NCI-H2227 (cell line): Measurements from ENCODE around the gene BAD.
"Not testable (repeated sequence)": the region's sequence is repeated elsewhere in the genome, so short reads cannot be mapped to it uniquely, and the experiment has no call there.

ENCODE experiments used
- DNase-seq: peaks from one replicate; lab custom pipeline; 2025; ENCODE audit not compliant: unreplicated experiment; lab: John Stamatoyannopoulos, UW

BAD gene

DNA sequence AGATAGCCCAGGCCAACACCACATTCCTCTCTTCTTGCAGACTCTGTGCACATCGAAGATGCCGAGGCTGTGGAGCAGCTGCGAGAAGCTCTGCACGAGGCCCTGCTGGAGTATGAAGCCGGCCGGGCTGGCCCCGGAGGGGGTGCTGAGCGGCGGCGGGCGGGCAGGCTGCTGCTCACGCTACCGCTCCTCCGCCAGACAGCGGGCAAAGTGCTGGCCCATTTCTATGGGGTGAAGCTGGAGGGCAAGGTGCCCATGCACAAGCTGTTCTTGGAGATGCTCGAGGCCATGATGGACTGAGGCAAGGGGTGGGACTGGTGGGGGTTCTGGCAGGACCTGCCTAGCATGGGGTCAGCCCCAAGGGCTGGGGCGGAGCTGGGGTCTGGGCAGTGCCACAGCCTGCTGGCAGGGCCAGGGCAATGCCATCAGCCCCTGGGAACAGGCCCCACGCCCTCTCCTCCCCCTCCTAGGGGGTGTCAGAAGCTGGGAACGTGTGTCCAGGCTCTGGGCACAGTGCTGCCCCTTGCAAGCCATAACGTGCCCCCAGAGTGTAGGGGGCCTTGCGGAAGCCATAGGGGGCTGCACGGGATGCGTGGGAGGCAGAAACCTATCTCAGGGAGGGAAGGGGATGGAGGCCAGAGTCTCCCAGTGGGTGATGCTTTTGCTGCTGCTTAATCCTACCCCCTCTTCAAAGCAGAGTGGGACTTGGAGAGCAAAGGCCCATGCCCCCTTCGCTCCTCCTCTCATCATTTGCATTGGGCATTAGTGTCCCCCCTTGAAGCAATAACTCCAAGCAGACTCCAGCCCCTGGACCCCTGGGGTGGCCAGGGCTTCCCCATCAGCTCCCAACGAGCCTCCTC is 31.4 kb upstream of the BAD start:
- not testable (repeated sequence) for DNase-seq

- DNase-seq: no peak
Measured at GRCh38 chr11:64314805-64315561, 30.5 kb upstream of the BAD start.

DNA sequence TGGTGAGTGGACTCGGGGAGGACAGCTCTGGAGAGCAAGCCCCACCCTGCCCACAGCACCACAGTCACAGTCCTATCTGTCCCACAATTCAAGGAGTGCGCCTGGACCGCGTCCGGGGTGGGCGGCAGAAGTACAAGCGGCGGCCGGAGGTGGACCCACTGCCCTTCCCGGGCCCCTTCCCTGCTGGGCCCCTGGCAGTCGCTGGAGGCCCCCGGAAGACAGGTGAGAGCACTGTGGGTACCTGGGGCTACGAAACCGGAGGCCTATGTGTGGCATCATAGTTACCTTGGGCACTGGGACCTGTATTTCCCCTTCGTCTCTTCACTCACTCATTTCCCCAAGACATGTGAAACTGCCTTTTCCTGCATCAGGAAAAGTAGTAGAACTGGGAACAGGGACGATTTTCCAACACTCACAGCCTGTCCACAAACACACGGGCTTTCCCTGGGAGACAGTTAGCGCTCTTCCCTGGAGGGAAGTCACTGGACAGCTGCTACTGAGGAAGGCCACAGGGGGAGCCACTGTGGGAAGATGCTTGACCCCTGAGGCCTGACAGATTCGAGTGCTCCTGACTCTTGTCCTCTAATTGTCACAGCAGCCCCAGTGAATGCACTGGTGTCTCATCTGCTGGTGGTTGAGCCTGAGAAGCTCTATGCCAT is 29.8 kb upstream of the BAD start:
- DNase-seq: no peak

GRCh38 chr11:64313491-64314145 is 29.2 kb upstream of the BAD start:
- DNase-seq: peak; percentile 26

DNA sequence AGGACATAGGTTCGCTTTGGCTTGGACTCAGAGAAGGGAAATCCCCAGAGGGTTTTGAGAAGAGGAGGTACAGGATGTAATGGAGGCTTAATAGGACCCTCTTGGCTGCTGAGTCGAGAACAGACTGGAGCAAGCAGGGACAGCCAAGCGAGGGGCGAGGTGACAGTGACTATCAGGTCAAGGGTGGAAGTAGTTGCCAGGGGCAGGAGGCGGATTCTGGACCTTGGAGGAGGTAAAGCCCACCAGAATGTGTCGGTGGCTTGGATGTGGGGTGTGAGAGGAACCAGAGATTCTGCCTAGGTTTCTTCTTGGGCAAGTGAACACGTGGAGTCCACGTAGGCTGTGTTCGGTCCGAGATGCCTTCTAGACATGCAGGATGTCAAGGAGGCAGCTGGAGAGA is 28.5 kb upstream of the BAD start:
- DNase-seq: no peak

DNA sequence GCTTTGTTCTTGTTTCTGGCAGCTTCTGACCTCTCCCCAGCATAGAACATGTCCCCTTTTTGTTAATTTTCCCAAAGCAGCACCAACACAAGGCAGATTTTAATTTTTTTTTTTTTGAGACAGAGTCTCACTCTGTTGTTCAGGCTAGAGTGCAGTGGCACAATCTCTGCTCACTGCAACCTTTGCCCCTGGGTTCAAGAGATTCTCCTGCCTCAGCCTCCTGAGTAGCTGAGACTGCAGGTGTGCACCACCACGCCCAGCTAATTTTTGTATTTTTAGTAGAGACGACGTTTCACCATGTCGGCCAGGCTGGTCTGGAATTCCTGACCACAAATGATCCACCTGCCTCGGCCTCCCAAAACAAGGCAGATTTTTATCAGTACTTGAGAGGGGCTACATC is 23.3 kb upstream of the BAD start:
- DNase-seq: not testable (repeated sequence)

DNA sequence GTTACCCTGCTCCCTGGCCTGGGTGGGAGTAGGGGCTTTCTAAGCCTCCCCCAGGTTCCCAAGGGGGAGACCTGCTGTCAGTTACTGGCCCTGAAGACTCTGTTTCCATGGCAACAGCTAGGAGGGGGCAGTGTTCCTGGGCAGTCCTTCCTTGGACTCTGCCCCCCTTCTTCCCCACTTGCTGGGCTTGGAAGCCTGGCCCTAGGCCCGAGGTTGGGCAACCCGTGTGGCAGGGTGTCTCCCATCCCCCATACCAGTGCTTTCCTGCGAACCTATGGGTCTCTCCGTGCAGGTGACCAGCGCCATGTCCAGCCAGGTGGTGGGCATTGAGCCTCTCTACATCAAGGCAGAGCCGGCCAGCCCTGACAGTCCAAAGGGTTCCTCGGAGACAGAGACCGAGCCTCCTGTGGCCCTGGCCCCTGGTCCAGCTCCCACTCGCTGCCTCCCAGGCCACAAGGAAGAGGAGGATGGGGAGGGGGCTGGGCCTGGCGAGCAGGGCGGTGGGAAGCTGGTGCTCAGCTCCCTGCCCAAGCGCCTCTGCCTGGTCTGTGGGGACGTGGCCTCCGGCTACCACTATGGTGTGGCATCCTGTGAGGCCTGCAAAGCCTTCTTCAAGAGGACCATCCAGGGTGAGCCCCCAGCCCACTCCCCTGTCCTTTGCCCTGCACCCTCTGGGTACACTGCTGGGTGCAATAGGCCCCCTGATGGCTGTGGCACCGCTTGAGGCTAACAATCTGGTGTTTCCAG is 22.6 kb upstream of the BAD start:
- peak; percentile 64 for DNase-seq

DNA sequence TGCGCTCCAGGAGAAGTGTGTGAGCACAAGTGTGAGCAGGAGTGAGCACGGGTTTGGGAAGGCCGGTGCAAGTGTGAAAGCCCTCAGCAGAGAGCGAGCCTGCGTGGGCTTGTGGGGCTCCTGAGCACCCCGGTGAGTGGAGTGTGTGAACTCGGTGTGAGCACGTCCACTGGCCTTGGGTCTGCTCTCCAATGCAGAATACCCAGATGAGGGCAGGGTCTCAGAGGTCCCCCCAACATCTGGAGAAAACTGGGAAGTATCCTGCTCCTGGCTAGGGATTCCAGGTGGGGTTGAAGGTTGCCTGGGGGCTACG is 22.1 kb upstream of the BAD start:
- no peak for DNase-seq

DNA sequence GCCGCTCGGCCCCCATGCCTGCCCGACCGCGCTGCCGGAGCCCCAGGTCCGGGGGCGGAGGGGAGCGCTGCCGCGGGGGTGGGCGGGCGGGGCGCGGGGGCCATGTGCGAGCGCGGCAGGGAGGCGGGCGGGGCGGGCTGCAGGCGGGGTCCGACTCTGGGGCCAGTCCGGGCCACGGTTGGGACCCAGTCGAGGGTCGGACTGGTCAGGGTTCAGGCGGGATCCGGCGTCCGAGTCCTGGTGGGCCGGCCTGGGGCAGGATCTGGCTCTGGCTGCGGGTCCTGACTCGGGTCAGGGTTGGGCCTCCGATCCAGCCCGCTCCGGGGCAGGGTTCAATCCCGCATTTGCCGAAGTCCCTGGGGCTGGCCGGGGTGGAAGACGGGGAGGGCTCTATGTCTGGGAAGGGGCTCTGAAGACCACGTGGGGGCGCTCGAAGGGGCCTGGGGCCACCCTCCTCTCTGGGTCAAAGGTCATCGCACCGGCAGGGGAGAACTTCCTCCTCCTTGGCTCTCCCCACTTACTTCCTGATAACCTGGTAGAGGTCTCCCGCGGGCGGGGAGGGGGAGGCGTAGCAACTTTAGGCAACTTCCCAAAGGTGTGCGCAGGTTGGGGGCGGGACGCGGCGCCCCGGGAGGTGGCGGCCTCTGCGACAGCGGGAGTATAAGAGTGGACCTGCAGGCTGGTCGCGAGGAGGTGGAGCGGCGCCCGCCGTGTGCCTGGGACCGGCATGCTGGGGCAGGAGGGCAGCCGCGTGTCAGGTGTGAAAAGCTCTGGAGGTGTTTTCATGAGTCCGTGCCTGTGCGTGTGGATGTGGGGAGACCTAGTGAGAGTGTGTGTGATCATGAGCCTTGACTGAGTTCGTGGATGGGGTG is 21.5 kb upstream of the BAD start:
- DNase-seq: peak; percentile 66

- DNase-seq: peak; percentile 100
Measured at GRCh38 chr11:64305075-64305690, 20.7 kb upstream of the BAD start, which contains the start of gene ESRRA. Gene ESRRA, plus strand, starts transcription at chr11:64305524. Its CDS starts 1,656 bp downstream, at chr11:64307180.

DNA sequence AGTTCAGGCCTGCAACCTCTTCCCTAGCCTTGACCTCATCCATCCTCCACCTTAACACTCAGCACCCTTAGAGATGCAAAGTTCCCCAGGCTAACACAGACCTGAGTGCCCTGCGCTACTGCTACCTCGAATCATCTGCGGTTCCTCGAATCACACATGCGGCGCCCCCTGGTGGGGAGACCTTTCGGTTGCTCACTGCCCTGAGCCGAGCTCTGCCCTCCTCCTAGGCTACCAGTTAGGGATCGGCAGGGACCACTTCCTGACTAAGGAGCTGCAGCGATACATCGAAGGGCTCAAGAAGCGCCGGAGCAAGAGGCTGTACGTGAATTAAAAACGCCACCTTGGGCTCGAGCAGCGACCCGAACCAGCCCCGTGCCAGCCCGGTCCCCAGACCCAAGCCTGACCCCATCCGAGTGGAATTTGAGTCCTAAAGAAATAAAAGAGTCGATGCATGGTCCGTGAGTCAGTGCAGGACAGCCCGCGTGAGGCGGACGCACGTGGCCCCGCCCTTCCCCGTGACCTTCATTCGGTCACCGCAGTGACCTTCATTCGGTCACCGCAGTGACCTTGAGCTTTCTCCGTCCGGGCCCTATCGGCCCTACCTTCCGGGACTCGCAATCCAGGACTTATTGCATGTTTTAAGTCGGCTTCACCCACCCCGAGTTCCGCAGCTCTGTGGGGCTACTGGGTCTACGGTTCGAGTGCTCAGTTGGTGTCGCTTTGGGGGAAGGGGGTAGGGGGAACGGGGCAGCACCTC is 20.0 kb upstream of the BAD start:
- DNase-seq: peak; percentile 92

- DNase-seq: no peak
Measured at GRCh38 chr11:64304032-64304315, 19.5 kb upstream of the BAD start.

DNA sequence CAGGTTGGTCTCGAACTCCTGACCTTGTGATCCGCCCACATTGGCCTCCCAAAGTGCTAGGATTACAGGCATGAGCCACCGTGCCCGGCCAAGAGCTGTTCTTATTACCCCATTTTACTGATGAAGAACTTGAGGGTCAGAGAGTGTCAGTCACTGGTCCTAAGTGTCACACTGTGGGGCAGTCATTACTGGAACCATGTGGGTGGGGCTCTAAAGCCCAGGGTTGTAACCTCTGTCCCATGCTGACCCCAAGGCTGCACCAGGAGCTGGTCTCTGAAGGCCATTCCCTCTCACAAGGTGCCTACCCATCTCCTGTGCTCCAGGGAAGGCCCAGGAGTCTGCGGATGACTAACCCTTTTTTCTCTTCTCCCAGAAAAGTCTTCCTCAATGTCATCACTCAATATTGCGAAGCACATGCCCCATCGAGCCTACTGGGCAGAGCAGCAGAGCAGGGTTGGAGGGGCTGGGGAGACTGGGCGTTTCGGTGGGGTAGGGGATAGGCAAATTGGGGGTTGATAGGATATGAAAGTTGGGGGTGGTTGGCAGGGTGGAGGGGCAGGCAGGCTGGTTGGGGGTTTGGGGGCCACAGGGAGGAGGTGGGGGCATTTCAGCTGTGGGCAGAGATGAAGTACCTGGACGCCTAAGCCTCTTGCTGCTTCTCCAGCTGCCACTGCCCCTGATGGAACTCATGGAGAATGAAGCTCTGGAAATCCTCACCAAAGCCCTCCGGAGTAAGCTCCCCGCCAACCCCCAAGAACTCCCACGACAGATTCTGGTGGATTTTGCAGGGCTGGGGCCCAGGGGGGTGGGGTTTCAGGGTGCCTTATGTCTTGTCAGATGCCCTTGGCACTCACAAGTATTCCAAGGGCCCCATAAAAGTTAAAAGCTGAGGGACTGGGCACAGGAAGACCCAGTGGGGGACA is 18.9 kb upstream of the BAD start:
- DNase-seq: no peak

DNA sequence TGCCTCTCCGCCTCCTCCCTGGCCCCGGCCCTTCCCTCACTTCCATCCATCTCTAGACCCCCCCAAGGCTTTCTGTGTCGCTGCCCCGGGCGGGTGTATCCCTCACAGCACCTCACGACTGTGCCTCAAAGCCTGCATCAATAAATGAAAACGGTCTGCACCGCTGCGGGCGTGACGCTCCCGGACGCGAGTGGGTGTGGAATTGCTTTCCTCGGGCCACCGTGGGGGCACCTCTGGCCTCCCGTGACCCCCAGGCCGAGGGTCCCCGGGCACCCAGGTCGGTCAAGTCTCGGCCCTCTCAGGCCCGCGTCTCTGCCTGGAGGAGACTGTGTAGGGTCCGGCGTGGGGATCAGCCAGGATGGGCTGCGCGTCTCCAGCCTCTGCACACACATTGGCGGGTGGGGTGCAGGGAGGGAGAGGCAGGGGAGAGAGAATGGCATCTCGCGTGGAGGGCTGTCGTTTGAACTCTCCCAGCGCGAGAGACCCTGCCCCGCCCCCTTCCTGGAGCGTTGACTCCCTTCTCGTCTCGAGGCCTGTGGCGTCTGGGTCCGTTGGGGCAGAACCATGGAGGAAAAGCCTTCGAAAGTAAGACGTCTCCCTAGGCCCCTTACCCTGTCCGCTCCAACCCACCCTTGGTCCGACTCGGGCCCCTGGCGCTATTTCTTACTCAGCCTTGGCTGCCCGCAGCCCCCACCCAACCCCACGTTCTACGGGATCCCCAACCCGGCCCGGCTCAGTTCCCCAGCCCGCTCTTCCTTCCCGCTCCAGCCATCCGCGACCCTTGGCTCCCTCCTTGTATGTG is 15.6 kb upstream of the BAD start, which contains the start of gene CATSPERZ:
Gene CATSPERZ (plus strand): TSS at position 512 of the 802 bp plus-strand sequence. CDS start 53 bp downstream, at position 565.
- DNase-seq: no peak

- DNase-seq: no peak
Measured at GRCh38 chr11:64298966-64299846, 14.7 kb upstream of the BAD start.
